Loucy (cell line): ENCODE data around the gene TACC3.

ENCODE experiments used
- H2AFZ ChIP-seq: fragments of 200-600 bp; sonication (generic); 2 replicates; pipeline ENCODE4 v1.6.0; 2016; ENCODE audit warnings: antibody characterized with exemption, mild to moderate bottlenecking, low read length, moderate library complexity
- H3F3A ChIP-seq: fragments of 200-600 bp; 2 replicates; pipeline ENCODE4 v1.6.0; 2016; ENCODE audit warnings: antibody characterized with exemption, low read depth, mild to moderate bottlenecking
- H3K27me3 ChIP-seq: fragments of 200-600 bp; sonication (generic); 2 replicates; pipeline ENCODE4 v1.6.1; 2014; ENCODE audit warnings: low read length, mild to moderate bottlenecking; ENCODE audit not compliant: insufficient read depth, poor library complexity, severe bottlenecking
- H3K36me3 ChIP-seq: fragments of 200-600 bp; sonication (generic); 2 replicates; pipeline ENCODE4 v1.6.1; 2016; ENCODE audit warnings: low read length; ENCODE audit not compliant: insufficient read depth
- H3K4me1 ChIP-seq: fragments of 200-600 bp; sonication (generic); 2 replicates; pipeline ENCODE4 v1.5.1; 2014; ENCODE audit warnings: low read length, mild to moderate bottlenecking; ENCODE audit not compliant: insufficient read depth, poor library complexity, severe bottlenecking
- H3K4me2 ChIP-seq: fragments of 200-600 bp; sonication (generic); 2 replicates; pipeline ENCODE4 v1.6.0; 2014; ENCODE audit warnings: antibody characterized with exemption, low read length, low read depth, mild to moderate bottlenecking; ENCODE audit not compliant: poor library complexity, severe bottlenecking
- H3K4me3 ChIP-seq: fragments of 200-600 bp; sonication (generic); 2 replicates; pipeline ENCODE4 v1.5.1; 2014; ENCODE audit warnings: low read length, mild to moderate bottlenecking, mixed read lengths; ENCODE audit not compliant: poor library complexity, severe bottlenecking
- H3K79me2 ChIP-seq: fragments of 200-600 bp; sonication (generic); 2 replicates; pipeline ENCODE4 v1.6.1; 2014; ENCODE audit warnings: low read length; ENCODE audit not compliant: insufficient read depth
- H3K9ac ChIP-seq: fragments of 200-600 bp; sonication (generic); 2 replicates; pipeline ENCODE4 v1.6.0; 2014; ENCODE audit warnings: mild to moderate bottlenecking, low read depth, low read length, moderate library complexity; ENCODE audit not compliant: poor library complexity, severe bottlenecking
- H3K9me2 ChIP-seq: fragments of 200-600 bp; sonication (generic); replicated peaks from 2 replicates; pipeline ENCODE4 v1.6.1; 2016; ENCODE audit warnings: low read depth, low read length, mixed read lengths
- H3K9me3 ChIP-seq: fragments of 200-600 bp; sonication (generic); 2 replicates; pipeline ENCODE4 v1.6.1; 2014; ENCODE audit warnings: mild to moderate bottlenecking, antibody characterized with exemption, low read length, low read depth; ENCODE audit not compliant: insufficient read depth
- H4K20me1 ChIP-seq: fragments of 200-600 bp; sonication (generic); 2 replicates; pipeline ENCODE4 v1.6.0; 2014; ENCODE audit warnings: antibody characterized with exemption, low read length, mild to moderate bottlenecking; ENCODE audit not compliant: insufficient read depth, poor library complexity, severe bottlenecking
- CTCF ChIP-seq: fragments of 200-600 bp; sonication (generic); conservative IDR thresholded peaks from 2 replicates; pipeline ENCODE4 v1.5.1; 2014; ENCODE audit warnings: mild to moderate bottlenecking, antibody characterized with exemption, low read length
- EZH2phosphoT487 ChIP-seq: fragments of 200-600 bp; IDR thresholded peaks from 2 replicates; pipeline ENCODE4 v1.6.1; 2018; ENCODE audit warnings: antibody characterized with exemption, mild to moderate bottlenecking, moderate library complexity, borderline replicate concordance

Gene TACC3

GRCh38 chr4:1775731-1776500 is 54.6 kb downstream of the TACC3 start:
- Histone ChIP-seq H3F3A (no peaks in the 10 kb centered on the region), H3K9me3 (no peaks in the 10 kb centered on the region), H3K9me2 (no peaks in the 10 kb centered on the region), H2AFZ (no peak overlapping the region), H3K4me2 (no peak overlapping the region), H3K4me3 (no peak overlapping the region), H3K9ac (no peak overlapping the region), H4K20me1 (no peaks in the 10 kb centered on the region), H3K27me3 (no peaks in the 10 kb centered on the region), H3K4me1 (no peaks in the 10 kb centered on the region), H3K36me3 (no peaks in the 10 kb centered on the region), H3K79me2 (no peaks in the 10 kb centered on the region)
- no peak for TF ChIP-seq CTCF
- no peak for TF ChIP-seq EZH2phosphoT487

- Histone ChIP-seq H3K4me2 (no peak overlapping the region), H4K20me1 (no peaks in the 10 kb centered on the region), H3K4me3 (no peak overlapping the region), H3K36me3 (no peaks in the 10 kb centered on the region), H3K79me2 (no peaks in the 10 kb centered on the region), H3K9ac (no peak overlapping the region), H3K9me2 (no peaks in the 10 kb centered on the region), H3K4me1 (no peaks in the 10 kb centered on the region), H3K9me3 (no peaks in the 10 kb centered on the region), H3K27me3 (no peaks in the 10 kb centered on the region), H3F3A (no peaks in the 10 kb centered on the region), H2AFZ (no peak overlapping the region)
- TF ChIP-seq CTCF (no peak), EZH2phosphoT487 (no peak)
These were observed 55.3 kb downstream of the TACC3 start for GRCh38 chr4:1776521-1777161.

DNA sequence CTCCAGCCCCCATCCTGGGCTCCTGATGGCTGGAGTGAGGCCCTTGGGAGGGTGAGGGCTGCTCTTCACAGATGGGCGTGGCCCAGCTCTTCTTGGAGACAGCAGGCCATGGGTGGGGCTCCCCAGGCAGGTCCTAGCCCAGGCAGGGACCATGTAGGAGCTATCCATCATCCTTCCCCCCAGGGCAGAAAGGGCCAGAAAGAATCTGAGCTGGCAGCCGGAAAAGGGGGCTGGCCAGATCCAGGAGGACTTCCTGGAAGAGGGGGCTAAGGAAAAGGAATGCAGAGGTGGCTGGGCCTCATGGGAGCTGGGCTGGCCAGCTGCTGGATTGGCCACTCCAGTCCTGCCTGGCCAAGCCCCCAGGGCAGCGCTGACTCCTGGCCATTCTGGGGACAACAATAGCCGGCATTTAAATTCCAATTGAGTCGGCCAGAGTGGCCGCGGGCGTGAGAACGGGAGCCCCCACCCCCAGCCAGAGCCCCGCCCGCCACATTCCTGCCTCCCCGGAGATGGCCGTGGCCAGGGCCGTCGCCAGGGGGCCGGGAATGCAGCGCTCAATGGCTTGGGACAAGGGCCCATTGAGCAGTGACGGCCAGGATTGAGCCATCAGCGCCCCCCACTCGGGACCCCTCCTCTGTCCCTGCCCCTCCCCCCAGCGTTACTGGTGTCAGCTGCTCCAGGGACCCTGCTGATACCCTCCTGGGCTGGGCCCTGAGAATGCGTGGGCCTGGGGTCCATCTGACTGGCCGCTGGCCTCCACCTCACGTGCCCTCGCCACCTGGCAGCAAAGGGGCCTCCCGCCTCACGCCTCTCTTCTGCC is 56.7 kb downstream of the TACC3 start:
- Histone ChIP-seq H3K4me2 (no peak overlapping the region), H3K4me3 (no peak overlapping the region), H3K9me3 (no peaks in the 10 kb centered on the region), H3K79me2 (no peaks in the 10 kb centered on the region), H3K9ac (no peak overlapping the region), H4K20me1 (no peaks in the 10 kb centered on the region), H3K36me3 (no peaks in the 10 kb centered on the region), H2AFZ (no peak overlapping the region), H3K27me3 (no peaks in the 10 kb centered on the region), H3K4me1 (no peaks in the 10 kb centered on the region), H3K9me2 (no peaks in the 10 kb centered on the region), H3F3A (no peaks in the 10 kb centered on the region)
- no peak for TF ChIP-seq CTCF
